GM12878 (cell line): ENCODE measurements around the gene PAM. TPM values are rescaled to one million over a fixed set of nuclear protein-coding genes. Genes with fewer than 3 reads are reported as not detected.

Experiments used
- ATAC-seq: fragments of 200-7000 bp; cut with Tn5 transposase; 3 replicates; pipeline ENCODE4 v1.9.1; 2020; ENCODE audit warnings: mild to moderate bottlenecking, moderate library complexity
- BruUV-seq: library from RNA; stranded (reverse); fragments of 400-500 nt; replicated peaks from 2 replicates; lab custom pipeline; 2021; lab: Mats Ljungman, UMichigan
- CTCF ChIA-PET: fragments of 300-600 bp; sonication (Branson Sonifier 250); formaldehyde crosslinking; extraction: SDS; loops from one replicate; lab custom pipeline; 2021; ENCODE audit warnings: inconsistent platforms; lab: Yijun Ruan, JAX
- POLR2A ChIA-PET: fragments of 350-600 bp; formaldehyde crosslinking; extraction: SDS; loops from one replicate; lab custom pipeline; 2021; ENCODE audit warnings: inconsistent platforms; lab: Charles Lee
- RAD21 ChIA-PET: fragments of 300-600 bp; sonication (Branson Sonifier 250); formaldehyde crosslinking; loops from one replicate; lab custom pipeline; 2023; ENCODE audit warnings: antibody characterized with exemption; ENCODE audit not compliant: unreplicated experiment; lab: Charles Lee
- SMC1A ChIA-PET: fragments of 300-600 bp; sonication (Branson Sonifier 250); formaldehyde crosslinking; loops from one replicate; lab custom pipeline; 2023; ENCODE audit not compliant: unreplicated experiment, uncharacterized antibody; lab: Charles Lee
- DNase-seq: peaks from one replicate; pipeline ENCODE4 v3.0.0-alpha.2; 2011; ENCODE audit warnings: low read depth, low spot score
- FAIRE-seq: peaks from 3 replicates; lab custom pipeline; 2011; peaks lifted over from hg19 to GRCh38; lab: Jason Lieb, UNC
- H2AFZ ChIP-seq: 2 replicates; pipeline ENCODE4 v1.6.0; 2011; ENCODE audit warnings: low read depth, low read length, control low read depth; ENCODE audit not compliant: control insufficient read depth
- H3K27ac ChIP-seq: 2 replicates; pipeline ENCODE4 v1.5.1; 2011; ENCODE audit warnings: control low read depth; ENCODE audit not compliant: control insufficient read depth, insufficient read depth
- H3K27me3 ChIP-seq, 2 experiments: replicated peaks in 1 of 2; 2 replicates each; pipeline versions ENCODE4 v1.6.0 to v1.6.1; 2011; ENCODE audit warnings: low read length in 1 of 2; ENCODE audit not compliant: control insufficient read depth in 2 of 2, insufficient read depth in 2 of 2
- H3K36me3 ChIP-seq, 2 experiments: 2 replicates each; pipeline ENCODE4 v1.5.1; 2011; ENCODE audit warnings: low read length in 1 of 2; ENCODE audit not compliant: control insufficient read depth in 2 of 2, insufficient read depth in 2 of 2
- H3K4me1 ChIP-seq: 2 replicates; pipeline ENCODE4 v1.6.1; 2011; ENCODE audit warnings: mild to moderate bottlenecking, low read length, moderate library complexity, mixed read lengths; ENCODE audit not compliant: control insufficient read depth, insufficient read depth
- H3K4me2 ChIP-seq: 2 replicates; pipeline ENCODE4 v1.6.0; 2011; ENCODE audit warnings: control low read depth; ENCODE audit not compliant: control insufficient read depth, insufficient read depth
- H3K4me3 ChIP-seq: fragments of 200-600 bp; sonication (generic); 2 replicates; pipeline ENCODE4 v1.5.1; 2016
- H3K79me2 ChIP-seq: 2 replicates; pipeline ENCODE4 v1.6.0; 2011; ENCODE audit warnings: low read length; ENCODE audit not compliant: control insufficient read depth, insufficient read depth
- H3K9ac ChIP-seq: 2 replicates; pipeline ENCODE4 v1.8.0; 2011; ENCODE audit warnings: low read length, control low read depth, mixed read lengths; ENCODE audit not compliant: control insufficient read depth, insufficient read depth
- H3K9me3 ChIP-seq: replicated peaks from 3 replicates; pipeline ENCODE4 v1.5.1; 2011; ENCODE audit warnings: mild to moderate bottlenecking, low read length; ENCODE audit not compliant: control insufficient read depth, insufficient read depth
- H4K20me1 ChIP-seq: 2 replicates; pipeline ENCODE4 v1.6.0; 2011; ENCODE audit not compliant: control insufficient read depth, insufficient read depth
- CBFB ChIP-seq: IDR thresholded peaks from 2 replicates; pipeline ENCODE4 v1.6.1; 2016; ENCODE audit warnings: antibody characterized with exemption, low read depth
- CHD2 ChIP-seq: IDR thresholded peaks from 2 replicates; pipeline ENCODE4 v1.6.1; 2011; ENCODE audit warnings: low read depth, low read length, improper control_type of control experiment, borderline replicate concordance
- HCFC1 ChIP-seq: fragments of 150-350 bp; IDR thresholded peaks from 2 replicates; pipeline ENCODE4 v1.6.1; 2014; ENCODE audit warnings: low read length
- NFYA ChIP-seq: IDR thresholded peaks from 2 replicates; pipeline ENCODE4 v1.6.1; 2011; ENCODE audit warnings: low read depth, mild to moderate bottlenecking, low read length, improper control_type of control experiment, borderline replicate concordance
- NFYB ChIP-seq: IDR thresholded peaks from 2 replicates; pipeline ENCODE4 v1.6.1; 2011; ENCODE audit warnings: low read depth, mild to moderate bottlenecking, low read length, improper control_type of control experiment, moderate library complexity; ENCODE audit not compliant: insufficient read depth
- NR2C2 ChIP-seq: IDR thresholded peaks from 2 replicates; pipeline ENCODE4 v1.6.1; 2011; ENCODE audit warnings: borderline replicate concordance, low read depth; ENCODE audit not compliant: control insufficient read depth, insufficient read length
- RCOR1 ChIP-seq: conservative IDR thresholded peaks from 2 replicates; pipeline ENCODE4 v1.6.1; 2012; ENCODE audit warnings: low read depth, low read length, improper control_type of control experiment
- TCF3 ChIP-seq: IDR thresholded peaks from 2 replicates; pipeline ENCODE4 v1.6.1; 2012; ENCODE audit warnings: low read depth, mild to moderate bottlenecking, low read length, borderline replicate concordance; ENCODE audit not compliant: insufficient read depth
- ZNF384 ChIP-seq: IDR thresholded peaks from 2 replicates; pipeline ENCODE4 v1.6.1; 2012; ENCODE audit warnings: low read depth, mild to moderate bottlenecking, low read length, improper control_type of control experiment, borderline replicate concordance
- in situ Hi-C: fragments of 300-500 bp; cut with MboI; formaldehyde crosslinking; loops from 9 replicates; pipeline ENCODE4 v1.14.3; 2018; ENCODE audit warnings: mixed read lengths
- intact Hi-C: fragments of 100-400 bp; cut with micrococcal nuclease; formaldehyde crosslinking; loops from one replicate; pipeline ENCODE4 v1.14.2; 2022; ENCODE audit not compliant: unreplicated experiment
- polyA plus RNA-seq, 11 experiments: library from polyadenylated mRNA; depleted of rRNA in 4 of 11; unstranded in 6 of 11; stranded (reverse) in 5 of 11; fragments of >200 nt; fragmentation: Nextera tagmentation in 4 of 11; fragmentation: Illumina TruSeq in 1 of 11; extraction: Ambion mirVana in 4 of 11; extraction: Trizol in 1 of 11; gene quantifications; 1 replicate in 1 of 11; 2 replicates in 10 of 11; pipeline versions ENCODE4 v1.2.1 to v1.2.3, GENCODE V29; 2011 to 2016; ENCODE audit warnings: inconsistent platforms in 2 of 11, missing spikeins in 2 of 11, low read depth in 1 of 11
- total RNA-seq, 4 experiments: library from RNA; depleted of rRNA in 3 of 4; stranded (reverse); fragments of >200 nt in 3 of 4; fragmentation: Illumina TruSeq in 1 of 4; extraction: Trizol in 1 of 4; gene quantifications; 2 replicates each; pipeline versions ENCODE4 v1.2.1 to v1.2.3, GENCODE V29; 2013 to 2021
- TF ChIP-seq, protein P1 (sequence below): fragments of 450-650 bp; IDR thresholded peaks from 2 replicates; pipeline ENCODE4 v1.6.1; 2017; ENCODE audit warnings: mild to moderate bottlenecking, moderate library complexity
- TF ChIP-seq, protein P2 (sequence below): IDR thresholded peaks from 2 replicates; pipeline ENCODE4 v1.6.1; 2011; ENCODE audit warnings: low read depth, mild to moderate bottlenecking, low read length, moderate library complexity, borderline replicate concordance; ENCODE audit errors: extremely low read depth
- TF ChIP-seq, protein P3 (sequence below): fragments of 450-650 bp; formaldehyde crosslinking; IDR thresholded peaks from 2 replicates; pipeline ENCODE4 v1.5.0; 2022; ENCODE audit warnings: mild to moderate bottlenecking, missing genetic modification characterization
- TF ChIP-seq, protein P4 (sequence below): fragments of 450-650 bp; IDR thresholded peaks from 2 replicates; pipeline ENCODE4 v1.6.1; 2018; ENCODE audit warnings: borderline replicate concordance, mild to moderate bottlenecking; ENCODE audit not compliant: partially characterized antibody

The PAM gene
- total and polyA plus RNA-seq, 10 of the 15 experiments (the other 5 are each of a cell fraction or from before 2014, with no cell fraction given): 5.5 to 72.5 (median 15.4) TPM

DNA sequence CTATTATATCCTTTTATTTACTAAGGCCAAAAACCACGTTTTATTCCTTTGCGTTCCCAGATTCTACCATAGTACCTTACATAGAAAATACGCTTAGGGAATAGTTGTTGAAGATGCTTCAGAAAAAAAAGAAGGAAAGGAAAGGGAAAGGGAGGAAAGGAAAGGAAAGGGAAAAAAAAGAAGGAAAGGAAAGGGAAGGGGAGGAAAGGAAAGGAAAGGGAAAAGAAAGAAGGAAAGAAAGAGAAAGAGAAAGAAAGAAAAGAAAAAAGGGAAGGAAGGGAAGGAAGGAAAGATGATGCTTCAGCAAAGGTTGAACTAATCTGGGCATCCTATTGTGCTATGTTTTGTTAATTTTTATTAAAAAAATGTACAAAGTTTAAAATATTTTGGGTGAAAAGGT lies 233.4 kb downstream of the PAM start (continued):
- TF ChIP-seq, protein P1, sequence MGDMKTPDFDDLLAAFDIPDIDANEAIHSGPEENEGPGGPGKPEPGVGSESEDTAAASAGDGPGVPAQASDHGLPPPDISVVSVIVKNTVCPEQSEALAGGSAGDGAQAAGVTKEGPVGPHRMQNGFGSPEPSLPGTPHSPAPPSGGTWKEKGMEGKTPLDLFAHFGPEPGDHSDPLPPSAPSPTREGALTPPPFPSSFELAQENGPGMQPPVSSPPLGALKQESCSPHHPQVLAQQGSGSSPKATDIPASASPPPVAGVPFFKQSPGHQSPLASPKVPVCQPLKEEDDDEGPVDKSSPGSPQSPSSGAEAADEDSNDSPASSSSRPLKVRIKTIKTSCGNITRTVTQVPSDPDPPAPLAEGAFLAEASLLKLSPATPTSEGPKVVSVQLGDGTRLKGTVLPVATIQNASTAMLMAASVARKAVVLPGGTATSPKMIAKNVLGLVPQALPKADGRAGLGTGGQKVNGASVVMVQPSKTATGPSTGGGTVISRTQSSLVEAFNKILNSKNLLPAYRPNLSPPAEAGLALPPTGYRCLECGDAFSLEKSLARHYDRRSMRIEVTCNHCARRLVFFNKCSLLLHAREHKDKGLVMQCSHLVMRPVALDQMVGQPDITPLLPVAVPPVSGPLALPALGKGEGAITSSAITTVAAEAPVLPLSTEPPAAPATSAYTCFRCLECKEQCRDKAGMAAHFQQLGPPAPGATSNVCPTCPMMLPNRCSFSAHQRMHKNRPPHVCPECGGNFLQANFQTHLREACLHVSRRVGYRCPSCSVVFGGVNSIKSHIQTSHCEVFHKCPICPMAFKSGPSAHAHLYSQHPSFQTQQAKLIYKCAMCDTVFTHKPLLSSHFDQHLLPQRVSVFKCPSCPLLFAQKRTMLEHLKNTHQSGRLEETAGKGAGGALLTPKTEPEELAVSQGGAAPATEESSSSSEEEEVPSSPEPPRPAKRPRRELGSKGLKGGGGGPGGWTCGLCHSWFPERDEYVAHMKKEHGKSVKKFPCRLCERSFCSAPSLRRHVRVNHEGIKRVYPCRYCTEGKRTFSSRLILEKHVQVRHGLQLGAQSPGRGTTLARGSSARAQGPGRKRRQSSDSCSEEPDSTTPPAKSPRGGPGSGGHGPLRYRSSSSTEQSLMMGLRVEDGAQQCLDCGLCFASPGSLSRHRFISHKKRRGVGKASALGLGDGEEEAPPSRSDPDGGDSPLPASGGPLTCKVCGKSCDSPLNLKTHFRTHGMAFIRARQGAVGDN: no peak

DNA sequence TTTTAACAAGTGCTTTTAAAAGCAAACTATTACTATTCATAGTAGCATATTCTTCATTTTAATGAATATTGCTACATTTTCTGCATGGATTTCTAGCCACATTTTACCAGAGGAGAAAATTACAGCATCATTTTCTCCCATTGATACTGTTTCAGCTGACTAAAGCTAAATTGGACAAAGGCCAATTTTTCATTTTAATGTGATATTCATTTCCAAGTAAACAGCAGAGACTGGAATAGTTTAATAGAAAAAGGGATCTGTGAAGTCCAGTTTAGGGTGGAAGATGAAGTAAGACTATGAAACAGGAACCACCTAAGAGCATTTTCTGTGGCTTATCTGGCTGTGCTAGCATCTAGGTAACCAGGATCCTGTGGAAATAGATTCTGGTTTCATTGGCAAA lies 236.7 kb downstream of the PAM start:
- H4K20me1 ChIP-seq: no peaks in the 10 kb centered on the region
- ChIA-PET RAD21 (no interaction called here), SMC1A (no interaction called here), POLR2A (no interaction called here), CTCF (no interaction called here)
- no peaks in the 10 kb centered on the region for H3K4me1 ChIP-seq
- no TSS peak for BruUV-seq
- ATAC-seq (no peak), FAIRE-seq (no peak), DNase-seq (no peak)
- no peaks in the 10 kb centered on the region for H3K79me2 ChIP-seq
- no peaks in the 10 kb centered on the region for H3K27me3 ChIP-seq
- H3K27ac ChIP-seq: no peak overlapping the region
- in situ Hi-C loops: no loop called here
- H3K9me3 ChIP-seq: no peaks in the 10 kb centered on the region
- H3K36me3 ChIP-seq: no peaks in the 10 kb centered on the region
- H3K9ac ChIP-seq: no peak overlapping the region
- intact Hi-C loops: no loop called here
- H3K4me2 ChIP-seq: no peak overlapping the region
- no peak overlapping the region for H2AFZ ChIP-seq
- H3K4me3 ChIP-seq: no peak overlapping the region
- TF ChIP-seq TCF3 (no peak), HCFC1 (no peak), RCOR1 (no peak), NFYA (no peak), NR2C2 (no peak), NFYB (no peak), CBFB (no peak), CHD2 (no peak), ZNF384 (no peak)
- TF ChIP-seq, protein P2, sequence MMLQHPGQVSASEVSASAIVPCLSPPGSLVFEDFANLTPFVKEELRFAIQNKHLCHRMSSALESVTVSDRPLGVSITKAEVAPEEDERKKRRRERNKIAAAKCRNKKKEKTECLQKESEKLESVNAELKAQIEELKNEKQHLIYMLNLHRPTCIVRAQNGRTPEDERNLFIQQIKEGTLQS: no peak
- TF ChIP-seq, protein P3, sequence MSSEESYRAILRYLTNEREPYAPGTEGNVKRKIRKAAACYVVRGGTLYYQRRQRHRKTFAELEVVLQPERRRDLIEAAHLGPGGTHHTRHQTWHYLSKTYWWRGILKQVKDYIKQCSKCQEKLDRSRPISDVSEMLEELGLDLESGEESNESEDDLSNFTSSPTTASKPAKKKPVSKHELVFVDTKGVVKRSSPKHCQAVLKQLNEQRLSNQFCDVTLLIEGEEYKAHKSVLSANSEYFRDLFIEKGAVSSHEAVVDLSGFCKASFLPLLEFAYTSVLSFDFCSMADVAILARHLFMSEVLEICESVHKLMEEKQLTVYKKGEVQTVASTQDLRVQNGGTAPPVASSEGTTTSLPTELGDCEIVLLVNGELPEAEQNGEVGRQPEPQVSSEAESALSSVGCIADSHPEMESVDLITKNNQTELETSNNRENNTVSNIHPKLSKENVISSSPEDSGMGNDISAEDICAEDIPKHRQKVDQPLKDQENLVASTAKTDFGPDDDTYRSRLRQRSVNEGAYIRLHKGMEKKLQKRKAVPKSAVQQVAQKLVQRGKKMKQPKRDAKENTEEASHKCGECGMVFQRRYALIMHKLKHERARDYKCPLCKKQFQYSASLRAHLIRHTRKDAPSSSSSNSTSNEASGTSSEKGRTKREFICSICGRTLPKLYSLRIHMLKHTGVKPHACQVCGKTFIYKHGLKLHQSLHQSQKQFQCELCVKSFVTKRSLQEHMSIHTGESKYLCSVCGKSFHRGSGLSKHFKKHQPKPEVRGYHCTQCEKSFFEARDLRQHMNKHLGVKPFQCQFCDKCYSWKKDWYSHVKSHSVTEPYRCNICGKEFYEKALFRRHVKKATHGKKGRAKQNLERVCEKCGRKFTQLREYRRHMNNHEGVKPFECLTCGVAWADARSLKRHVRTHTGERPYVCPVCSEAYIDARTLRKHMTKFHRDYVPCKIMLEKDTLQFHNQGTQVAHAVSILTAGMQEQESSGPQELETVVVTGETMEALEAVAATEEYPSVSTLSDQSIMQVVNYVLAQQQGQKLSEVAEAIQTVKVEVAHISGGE (CRISPR knock-in tag): no peak
- TF ChIP-seq, protein P4, sequence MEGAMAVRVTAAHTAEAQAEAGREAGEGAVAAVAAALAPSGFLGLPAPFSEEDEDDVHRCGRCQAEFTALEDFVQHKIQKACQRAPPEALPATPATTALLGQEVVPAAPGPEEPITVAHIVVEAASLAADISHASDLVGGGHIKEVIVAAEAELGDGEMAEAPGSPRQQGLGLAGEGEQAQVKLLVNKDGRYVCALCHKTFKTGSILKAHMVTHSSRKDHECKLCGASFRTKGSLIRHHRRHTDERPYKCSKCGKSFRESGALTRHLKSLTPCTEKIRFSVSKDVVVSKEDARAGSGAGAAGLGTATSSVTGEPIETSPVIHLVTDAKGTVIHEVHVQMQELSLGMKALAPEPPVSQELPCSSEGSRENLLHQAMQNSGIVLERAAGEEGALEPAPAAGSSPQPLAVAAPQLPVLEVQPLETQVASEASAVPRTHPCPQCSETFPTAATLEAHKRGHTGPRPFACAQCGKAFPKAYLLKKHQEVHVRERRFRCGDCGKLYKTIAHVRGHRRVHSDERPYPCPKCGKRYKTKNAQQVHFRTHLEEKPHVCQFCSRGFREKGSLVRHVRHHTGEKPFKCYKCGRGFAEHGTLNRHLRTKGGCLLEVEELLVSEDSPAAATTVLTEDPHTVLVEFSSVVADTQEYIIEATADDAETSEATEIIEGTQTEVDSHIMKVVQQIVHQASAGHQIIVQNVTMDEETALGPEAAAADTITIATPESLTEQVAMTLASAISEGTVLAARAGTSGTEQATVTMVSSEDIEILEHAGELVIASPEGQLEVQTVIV: no peak
